ENCODE results near the gene MAPKAPK2.

GRCh38 chr1:206651014-206651413, 33.7 kb upstream of the MAPKAPK2 start:
- TF ChIP-seq CTCF (IDR thresholded peaks at IDR 0.05) (no peak), ZFX (IDR thresholded peaks at IDR 0.05; ENCODE audit: borderline replicate concordance) (no peak)

Data from 22Rv1 (cell line).